Measurements from ENCODE around the gene SCYL1.

The SCYL1 gene

DNA sequence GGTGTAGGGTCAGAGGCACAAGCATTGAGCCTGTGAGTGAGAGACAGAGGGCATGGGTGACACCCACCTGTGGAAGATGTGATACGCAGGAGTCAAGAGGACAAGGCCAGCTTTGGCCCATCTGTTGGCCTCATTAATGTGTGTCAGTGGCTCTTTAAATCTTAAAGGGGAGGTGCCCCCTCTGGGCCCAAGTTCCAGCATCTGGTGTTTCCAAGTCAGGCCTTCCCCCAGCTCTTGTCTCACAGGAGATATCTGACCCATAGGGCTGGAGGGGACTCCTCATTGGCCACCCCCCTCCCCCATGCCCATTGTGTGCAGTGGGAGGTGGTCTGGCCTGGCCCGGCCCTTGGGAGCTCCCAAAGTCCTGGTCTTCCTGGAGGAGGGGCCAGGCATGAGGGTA lies 61.8 kb downstream of the SCYL1 start:
- DNase-seq = no peak

Measured in left hindlimb (tissue), 1 donor.